ENCODE results near the gene HSD11B2. TPM values are rescaled to one million over a fixed set of nuclear protein-coding genes. Genes with fewer than 3 reads are reported as not detected.

The HSD11B2 gene
- total and polyA plus RNA-seq, 2 of the 4 experiments (the other 2 are of a cell fraction) = 0.26 TPM; not detected in 1

- Histone ChIP-seq H4K20me1 (ENCODE audit: insufficient read depth, low read length) (peaks cover 16% of the 10 kb centered on the region), H3K56ac (ENCODE audit: extremely low read depth, insufficient read depth, low read length) (no peak overlapping the region), H3K79me1 (ENCODE audit: low read depth in 1 of 2, low read length in 2 of 2) (peaks cover 0 to 15% of the 10 kb centered on the region in 2 experiments; a peak in 1 of 4 replicates), H4K8ac (ENCODE audit: low read depth in 2 of 2, low read length in 2 of 2) (no peak overlapping the region), H3K14ac (replicated peaks; ENCODE audit: low read depth, low read length) (no peak overlapping the region), H2BK15ac (ENCODE audit: low read depth, low read length) (no peak overlapping the region), H2BK20ac (ENCODE audit: low read depth, low read length) (no peak overlapping the region), H2AK9ac (replicated peaks; ENCODE audit: low read depth, low read length, poor library complexity) (peak overlapping the region; percentile 19), H3K27ac (ENCODE audit: insufficient read depth, low read length) (no peak overlapping the region), H3K9ac (ENCODE audit: low read depth, low read length) (no peak overlapping the region), H3K4ac (ENCODE audit: low read depth, low read length) (no peak overlapping the region), H3K27me3 (ENCODE audit: control insufficient read depth, insufficient read depth, low read length) (no peaks in the 10 kb centered on the region), H3K18ac (ENCODE audit: low read depth, low read length) (no peak overlapping the region), H2AFZ (replicated peaks; ENCODE audit: low read length, poor library complexity) (peak overlapping the region; percentile 14), H3K36me3 (ENCODE audit: control insufficient read depth, insufficient read depth, low read length) (peaks cover 39% of the 10 kb centered on the region), H3K4me3 (ENCODE audit: insufficient read depth, low read depth, low read length) (no peak overlapping the region), H3K23ac (ENCODE audit: low read depth, low read length) (no peak overlapping the region), H3K4me2 (ENCODE audit: low read depth, low read length) (no peak overlapping the region), H3K9me3 (ENCODE audit: control insufficient read depth, insufficient read depth, low read length) (no peaks in the 10 kb centered on the region), H4K91ac (ENCODE audit: insufficient read depth, low read depth, low read length) (no peak overlapping the region), H2BK5ac (ENCODE audit: low read depth, low read length, poor library complexity, severe bottlenecking) (no peak overlapping the region), H2AK5ac (ENCODE audit: low read depth, low read length) (no peak overlapping the region), H4K5ac (ENCODE audit: low read depth, low read length) (no peak overlapping the region), H3K9me1 (ENCODE audit: insufficient read depth, low read length) (peaks cover 5% of the 10 kb centered on the region; the same call in 1 of the 2 replicates), H3K4me1 (ENCODE audit: control insufficient read depth, insufficient read depth, low read length) (peaks cover 9% of the 10 kb centered on the region; the same call in 1 of the 2 replicates), H2BK120ac (ENCODE audit: low read depth, low read length) (no peak overlapping the region)
- DNase-seq = no peak
- in situ Hi-C loops (cut with MboI; ENCODE audit: low sequenced_read_pairs) = no loop called here
- 96% methylated on average over 9 of the region's 20 CpGs; no CpG with 5 or more reads in 1 of the 2 experiments for WGBS, 2 experiments (ENCODE audit: extremely low coverage in 2 of 2, insufficient read length in 1 of 2)
- CTCF ChIA-PET = interaction anchor here (0.9 kb wide), 1 partner anchor 9 kb away, joined by 3 read pairs; no protein-coding TSS in a partner anchor
- TSS peak; percentile 95 for BruUV-seq (replicated peaks)
- TF ChIP-seq CEBPB (IDR thresholded peaks at IDR 0.05; ENCODE audit: low read depth, low read length) (peak; percentile 74), FOS (IDR thresholded peaks at IDR 0.05; ENCODE audit: low read depth, low read length) (no peak), CHD1 (IDR thresholded peaks at IDR 0.05; ENCODE audit: low read depth, low read length) (no peak)
- TF ChIP-seq, protein P1, sequence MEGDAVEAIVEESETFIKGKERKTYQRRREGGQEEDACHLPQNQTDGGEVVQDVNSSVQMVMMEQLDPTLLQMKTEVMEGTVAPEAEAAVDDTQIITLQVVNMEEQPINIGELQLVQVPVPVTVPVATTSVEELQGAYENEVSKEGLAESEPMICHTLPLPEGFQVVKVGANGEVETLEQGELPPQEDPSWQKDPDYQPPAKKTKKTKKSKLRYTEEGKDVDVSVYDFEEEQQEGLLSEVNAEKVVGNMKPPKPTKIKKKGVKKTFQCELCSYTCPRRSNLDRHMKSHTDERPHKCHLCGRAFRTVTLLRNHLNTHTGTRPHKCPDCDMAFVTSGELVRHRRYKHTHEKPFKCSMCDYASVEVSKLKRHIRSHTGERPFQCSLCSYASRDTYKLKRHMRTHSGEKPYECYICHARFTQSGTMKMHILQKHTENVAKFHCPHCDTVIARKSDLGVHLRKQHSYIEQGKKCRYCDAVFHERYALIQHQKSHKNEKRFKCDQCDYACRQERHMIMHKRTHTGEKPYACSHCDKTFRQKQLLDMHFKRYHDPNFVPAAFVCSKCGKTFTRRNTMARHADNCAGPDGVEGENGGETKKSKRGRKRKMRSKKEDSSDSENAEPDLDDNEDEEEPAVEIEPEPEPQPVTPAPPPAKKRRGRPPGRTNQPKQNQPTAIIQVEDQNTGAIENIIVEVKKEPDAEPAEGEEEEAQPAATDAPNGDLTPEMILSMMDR (conservative IDR thresholded peaks at IDR 0.05; ENCODE audit: low read depth, low read length) = no peak
- POLR2A ChIA-PET (ENCODE audit: unreplicated experiment) = no interaction called here
- dilution Hi-C loops (cut with HindIII; ENCODE audit: low sequenced_read_pairs, unreplicated experiment) = no loop called here
- intact Hi-C loops (cut with micrococcal nuclease) = no loop called here
- ATAC-seq (ENCODE audit: low read depth) = no peak
Measured at GRCh38 chr16:67438098-67438791, 7.3 kb downstream of the HSD11B2 start.

All from IMR-90 (cell line).